Posterior vena cava (tissue), 2 donors: ENCODE data around the gene NCDN. TPM values are rescaled to one million over a fixed set of nuclear protein-coding genes. Genes with fewer than 3 reads are reported as not detected.
A peak's percentile ranks its signal among the peaks of the same experiment; 100 is the strongest.
"Not testable (repeated sequence)": the region's sequence is repeated elsewhere in the genome, so short reads cannot be mapped to it uniquely, and the experiment has no call there.

Source experiments
- DNase-seq: peaks from one replicate; pipeline ENCODE4 v3.0.0-alpha.2; 2020; ENCODE audit warnings: low spot score
- intact Hi-C, 2 donors: fragments of 100-400 bp; cut with DNase I; formaldehyde crosslinking; loops; one replicate each; pipeline versions ENCODE4 v1.14.1 to v1.14.2; 2022 to 2023
- total RNA-seq, 2 donors: library from RNA; stranded (reverse); fragmentation: NEBNext Ultra II Directional; extraction: Animal tissue kit (Norgen Biotek cat#: 25700); gene quantifications; one replicate each; pipeline ENCODE4 v1.2.1, GENCODE V29; 2021
- donor health status: DM: yes; HTN: yes; CAD: no.
- donor health status: DM: yes; HTN: yes; CAD: no.

Gene NCDN
- total RNA-seq, 2 donors from 2014 or later, result 16.6 to 22.6 TPM

- DNase-seq, result no peak
- intact Hi-C loops, result no loop called here
Measured at GRCh38 chr1:35580949-35581388, 23.4 kb downstream of the NCDN start.

DNA sequence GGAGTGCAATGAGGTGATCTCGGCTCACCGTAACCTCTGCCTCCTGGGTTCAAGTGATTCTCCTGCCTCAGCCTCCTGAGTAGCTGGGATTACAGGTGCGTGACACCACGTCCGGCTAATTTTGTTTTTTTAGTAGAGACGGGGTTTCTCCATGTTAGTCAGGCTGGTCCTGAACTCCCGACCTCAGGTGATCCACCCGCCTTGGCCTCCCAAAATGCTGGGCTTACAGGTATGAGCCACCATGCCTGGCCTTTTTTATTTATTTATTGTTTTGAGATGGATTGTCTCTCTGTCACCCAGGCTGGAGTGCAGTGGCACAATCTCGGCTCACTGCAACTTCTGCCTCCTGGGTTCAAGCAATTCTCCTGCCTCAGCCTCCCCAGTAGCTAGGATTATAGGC lies 24.0 kb downstream of the NCDN start:
- intact Hi-C loops, result not testable (repeated sequence)
- DNase-seq, result peak; percentile 3

- no peak for DNase-seq
- intact Hi-C loops, result no loop called here
Measured at GRCh38 chr1:35585281-35585680, 27.7 kb downstream of the NCDN start.

GRCh38 chr1:35585805-35586204 lies 28.2 kb downstream of the NCDN start:
- DNase-seq, intact Hi-C loops: not testable (repeated sequence)

GRCh38 chr1:35586808-35587207 lies 29.2 kb downstream of the NCDN start:
- no peak for DNase-seq

DNA sequence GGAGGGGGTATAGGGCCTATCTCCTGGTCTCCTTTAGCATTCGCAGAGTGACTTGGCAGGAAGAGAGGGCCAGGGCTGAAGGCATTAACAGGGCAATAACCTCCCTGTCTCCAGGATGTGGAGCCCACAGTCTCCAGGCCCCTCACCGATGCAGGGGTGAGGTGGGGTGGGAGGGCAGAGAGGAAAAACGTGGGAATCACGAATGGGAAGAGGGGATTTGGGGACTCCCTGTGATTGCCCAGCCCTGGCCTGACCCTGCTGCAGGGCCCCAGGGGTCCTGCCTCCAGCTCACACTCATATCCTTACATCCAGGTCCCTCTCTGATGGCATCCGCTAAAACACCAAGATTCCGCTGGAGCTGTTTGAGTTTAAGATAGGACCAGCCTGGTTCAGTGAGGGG lies 30.1 kb downstream of the NCDN start:
- no peak for DNase-seq
- intact Hi-C loops, result no loop called here

More at GRCh38 chr1:35586808-35587207, 29.2 kb downstream of the NCDN start:
- intact Hi-C loops, result no loop called here

GRCh38 chr1:35588197-35588910 lies 30.8 kb downstream of the NCDN start:
- DNase-seq, result no peak
- intact Hi-C loops, result no loop called here

DNA sequence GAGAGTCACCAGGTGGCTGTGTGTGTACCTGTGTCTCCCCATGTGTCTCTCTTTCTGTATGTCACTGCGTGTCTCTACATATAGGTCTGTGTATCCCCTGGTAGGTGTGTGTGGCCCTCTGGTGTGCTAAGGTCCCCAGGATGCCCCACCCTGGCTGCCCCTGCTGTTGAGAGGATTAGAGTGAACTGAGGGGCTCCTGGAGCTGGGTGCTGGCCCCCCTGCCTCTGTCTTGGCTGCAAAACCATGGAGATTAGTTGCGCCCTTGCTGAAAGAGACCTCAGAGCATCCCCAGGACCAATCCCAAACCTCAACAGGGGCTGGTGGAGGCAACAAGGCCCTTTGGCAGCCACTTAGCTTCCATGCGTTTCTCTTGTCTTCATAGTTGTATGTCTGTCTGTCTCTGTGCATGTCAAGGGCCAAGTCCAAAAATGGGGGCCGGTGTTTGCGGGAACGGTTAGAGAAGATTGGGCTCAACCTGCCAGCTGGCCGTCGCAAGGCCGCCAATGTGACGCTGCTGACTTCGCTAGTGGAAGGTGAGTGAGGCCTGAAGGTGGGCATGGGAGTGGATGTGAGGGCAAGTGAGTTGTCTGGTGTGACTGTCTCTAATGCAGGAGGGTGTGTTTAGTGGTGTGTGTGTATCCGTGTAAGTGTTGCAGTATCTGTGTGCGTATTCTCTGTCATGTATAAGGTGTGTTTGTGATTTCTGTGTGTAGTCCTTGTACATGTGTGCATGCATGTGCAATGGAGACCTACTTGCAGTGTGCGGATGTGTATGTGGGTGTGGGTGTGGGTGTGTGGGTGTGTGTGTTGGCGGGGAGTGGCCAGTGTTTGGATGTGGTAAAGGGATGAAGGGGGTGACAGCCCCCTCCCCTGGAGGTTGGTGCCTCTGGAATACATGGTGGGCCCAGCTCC lies 32.2 kb downstream of the NCDN start:
- intact Hi-C loops, result no loop called here
- DNase-seq, result no peak

GRCh38 chr1:35590476-35591040 lies 33.0 kb downstream of the NCDN start:
- no peak for DNase-seq
- intact Hi-C loops, result no loop called here

DNA sequence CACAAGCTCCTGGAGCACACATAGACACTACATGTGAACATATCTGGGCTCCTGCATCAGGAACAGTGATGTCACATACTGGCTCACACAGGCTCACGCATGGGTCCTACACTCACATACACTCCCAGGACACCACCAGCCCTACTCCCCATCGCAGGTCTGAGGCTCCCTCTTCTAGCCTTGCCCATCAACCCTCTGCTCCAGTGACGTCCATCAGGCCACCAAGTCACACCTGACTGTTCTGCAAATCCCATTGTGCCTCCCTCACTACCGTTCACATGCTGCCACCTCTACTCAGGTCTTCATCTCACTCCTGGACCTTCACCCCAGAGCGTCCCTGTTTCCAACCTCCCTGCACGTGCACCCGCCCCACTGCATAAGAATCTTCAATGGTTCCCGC lies 33.6 kb downstream of the NCDN start:
- DNase-seq, result no peak
- intact Hi-C loops, result no loop called here

- intact Hi-C loops, result no loop called here
- DNase-seq, result no peak
Measured at GRCh38 chr1:35592991-35593769, 35.6 kb downstream of the NCDN start.

GRCh38 chr1:35594005-35594760 lies 36.6 kb downstream of the NCDN start:
- DNase-seq, result peak; percentile 56
- intact Hi-C loops, result no loop called here

DNA sequence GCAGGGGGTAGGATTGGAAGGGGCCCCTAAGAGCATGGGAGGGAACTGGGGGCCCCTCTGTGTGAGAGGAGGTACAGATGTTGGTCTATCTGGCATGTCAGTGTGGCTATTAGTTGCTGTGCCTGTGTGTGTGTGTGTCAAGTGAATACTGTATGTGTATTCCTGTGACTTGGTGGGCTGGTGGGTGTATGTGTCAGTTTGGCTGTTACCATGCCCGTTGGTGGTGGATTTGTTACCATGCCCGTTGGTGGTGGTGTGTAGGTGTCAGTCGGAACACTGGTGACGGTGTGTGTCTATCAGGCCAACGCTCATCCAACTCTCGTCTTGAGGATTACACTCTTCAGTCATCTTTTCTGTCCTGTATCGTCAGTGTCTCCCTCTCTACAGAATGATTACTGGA lies 38.1 kb downstream of the NCDN start:
- DNase-seq, result no peak
- intact Hi-C loops, result no loop called here

- DNase-seq, result no peak
- intact Hi-C loops, result no loop called here
Measured at GRCh38 chr1:35597870-35598269, 40.3 kb downstream of the NCDN start.

- intact Hi-C loops, result no loop called here
- DNase-seq, result no peak
Measured at GRCh38 chr1:35598895-35599294, 41.3 kb downstream of the NCDN start.

DNA sequence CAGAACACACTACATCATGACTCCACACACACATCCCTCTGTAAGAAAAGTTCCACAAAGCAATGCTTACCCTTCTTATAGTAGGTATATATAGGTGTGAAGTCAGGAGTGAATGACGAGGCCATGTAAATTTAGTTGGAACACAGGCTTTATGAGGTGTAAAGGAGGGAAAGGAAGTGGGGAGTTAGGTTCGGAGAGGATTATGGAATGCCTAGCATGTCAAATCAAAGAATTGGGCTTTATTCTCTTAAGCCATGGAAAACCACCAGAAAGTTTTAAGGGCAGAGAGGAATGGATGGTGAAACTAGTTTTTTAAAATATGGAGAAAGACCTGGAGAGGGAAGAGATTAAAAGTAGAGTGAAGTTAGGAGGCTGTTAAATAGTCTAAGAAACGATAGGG lies 41.8 kb downstream of the NCDN start:
- intact Hi-C loops, result no loop called here
- DNase-seq, result no peak

- DNase-seq, result no peak
- intact Hi-C loops, result no loop called here
Measured at GRCh38 chr1:35600593-35600992, 43.0 kb downstream of the NCDN start.

- intact Hi-C loops, result no loop called here
Measured at GRCh38 chr1:35603468-35603867, 45.9 kb downstream of the NCDN start.

GRCh38 chr1:35603941-35604340 lies 46.3 kb downstream of the NCDN start:
- intact Hi-C loops, result no loop called here
- no peak for DNase-seq

More at GRCh38 chr1:35603468-35603867, 45.9 kb downstream of the NCDN start:
- no peak for DNase-seq
